Measurements from ENCODE around the gene GSK3A. TPM values are rescaled to one million over a fixed set of nuclear protein-coding genes. Genes with fewer than 3 reads are reported as not detected.
A peak's percentile ranks its signal among the peaks of the same experiment; 100 is the strongest.

The GSK3A gene
- total and polyA plus RNA-seq, 9 of the 15 experiments (the other 6 are each of a cell fraction or from before 2014, with no cell fraction given): 0.62 to 90.7 (median 33.3) TPM

- TF ChIP-seq CXXC5 (CRISPR knock-in tag; IDR thresholded peaks at IDR 0.05) (peak; percentile 88), JUN (IDR thresholded peaks at IDR 0.05; ENCODE audit: borderline replicate concordance, low read depth, low read length) (peak; percentile 57; the same call in 1 of the 2 replicates), JUN (CRISPR knock-in tag; IDR thresholded peaks at IDR 0.05; ENCODE audit: borderline replicate concordance) (no peak), PREB (CRISPR knock-in tag; IDR thresholded peaks at IDR 0.05) (no peak), ZNF76 (CRISPR knock-in tag; IDR thresholded peaks at IDR 0.05; ENCODE audit: borderline replicate concordance) (peak; percentile 80; the same call in 1 of the 2 replicates), TCF7L2 (IDR thresholded peaks at IDR 0.05; ENCODE audit: low read depth, low read length) (no peak), KLF13 (tag; IDR thresholded peaks at IDR 0.05; ENCODE audit: borderline replicate concordance, low read depth) (peak; percentile 91), HMGN3 (IDR thresholded peaks at IDR 0.05; ENCODE audit: borderline replicate concordance, extremely low read depth, insufficient read length, low read depth, low read length) (peak; percentile 76), PHB2 (IDR thresholded peaks at IDR 0.05; ENCODE audit: low read depth) (no peak), SRF (CRISPR knock-in tag; IDR thresholded peaks at IDR 0.05) (peak in 1 of 2 experiments; percentile 11; a peak in 1 of 4 replicates), BMI1 (IDR thresholded peaks at IDR 0.05; ENCODE audit: low read length) (0 out of 2 replicates have a peak, but pooled peaks have one; percentile 35), TARDBP (IDR thresholded peaks at IDR 0.05) (no peak), ZZZ3 (IDR thresholded peaks at IDR 0.05) (no peak), ZNF507 (tag; conservative IDR thresholded peaks at IDR 0.05) (no peak), MTA3 (IDR thresholded peaks at IDR 0.05; ENCODE audit: borderline replicate concordance) (no peak), CBX2 (IDR thresholded peaks at IDR 0.05; ENCODE audit: insufficient read depth, low read length, poor library complexity, severe bottlenecking) (no peak)
- TF ChIP-seq, protein P1, sequence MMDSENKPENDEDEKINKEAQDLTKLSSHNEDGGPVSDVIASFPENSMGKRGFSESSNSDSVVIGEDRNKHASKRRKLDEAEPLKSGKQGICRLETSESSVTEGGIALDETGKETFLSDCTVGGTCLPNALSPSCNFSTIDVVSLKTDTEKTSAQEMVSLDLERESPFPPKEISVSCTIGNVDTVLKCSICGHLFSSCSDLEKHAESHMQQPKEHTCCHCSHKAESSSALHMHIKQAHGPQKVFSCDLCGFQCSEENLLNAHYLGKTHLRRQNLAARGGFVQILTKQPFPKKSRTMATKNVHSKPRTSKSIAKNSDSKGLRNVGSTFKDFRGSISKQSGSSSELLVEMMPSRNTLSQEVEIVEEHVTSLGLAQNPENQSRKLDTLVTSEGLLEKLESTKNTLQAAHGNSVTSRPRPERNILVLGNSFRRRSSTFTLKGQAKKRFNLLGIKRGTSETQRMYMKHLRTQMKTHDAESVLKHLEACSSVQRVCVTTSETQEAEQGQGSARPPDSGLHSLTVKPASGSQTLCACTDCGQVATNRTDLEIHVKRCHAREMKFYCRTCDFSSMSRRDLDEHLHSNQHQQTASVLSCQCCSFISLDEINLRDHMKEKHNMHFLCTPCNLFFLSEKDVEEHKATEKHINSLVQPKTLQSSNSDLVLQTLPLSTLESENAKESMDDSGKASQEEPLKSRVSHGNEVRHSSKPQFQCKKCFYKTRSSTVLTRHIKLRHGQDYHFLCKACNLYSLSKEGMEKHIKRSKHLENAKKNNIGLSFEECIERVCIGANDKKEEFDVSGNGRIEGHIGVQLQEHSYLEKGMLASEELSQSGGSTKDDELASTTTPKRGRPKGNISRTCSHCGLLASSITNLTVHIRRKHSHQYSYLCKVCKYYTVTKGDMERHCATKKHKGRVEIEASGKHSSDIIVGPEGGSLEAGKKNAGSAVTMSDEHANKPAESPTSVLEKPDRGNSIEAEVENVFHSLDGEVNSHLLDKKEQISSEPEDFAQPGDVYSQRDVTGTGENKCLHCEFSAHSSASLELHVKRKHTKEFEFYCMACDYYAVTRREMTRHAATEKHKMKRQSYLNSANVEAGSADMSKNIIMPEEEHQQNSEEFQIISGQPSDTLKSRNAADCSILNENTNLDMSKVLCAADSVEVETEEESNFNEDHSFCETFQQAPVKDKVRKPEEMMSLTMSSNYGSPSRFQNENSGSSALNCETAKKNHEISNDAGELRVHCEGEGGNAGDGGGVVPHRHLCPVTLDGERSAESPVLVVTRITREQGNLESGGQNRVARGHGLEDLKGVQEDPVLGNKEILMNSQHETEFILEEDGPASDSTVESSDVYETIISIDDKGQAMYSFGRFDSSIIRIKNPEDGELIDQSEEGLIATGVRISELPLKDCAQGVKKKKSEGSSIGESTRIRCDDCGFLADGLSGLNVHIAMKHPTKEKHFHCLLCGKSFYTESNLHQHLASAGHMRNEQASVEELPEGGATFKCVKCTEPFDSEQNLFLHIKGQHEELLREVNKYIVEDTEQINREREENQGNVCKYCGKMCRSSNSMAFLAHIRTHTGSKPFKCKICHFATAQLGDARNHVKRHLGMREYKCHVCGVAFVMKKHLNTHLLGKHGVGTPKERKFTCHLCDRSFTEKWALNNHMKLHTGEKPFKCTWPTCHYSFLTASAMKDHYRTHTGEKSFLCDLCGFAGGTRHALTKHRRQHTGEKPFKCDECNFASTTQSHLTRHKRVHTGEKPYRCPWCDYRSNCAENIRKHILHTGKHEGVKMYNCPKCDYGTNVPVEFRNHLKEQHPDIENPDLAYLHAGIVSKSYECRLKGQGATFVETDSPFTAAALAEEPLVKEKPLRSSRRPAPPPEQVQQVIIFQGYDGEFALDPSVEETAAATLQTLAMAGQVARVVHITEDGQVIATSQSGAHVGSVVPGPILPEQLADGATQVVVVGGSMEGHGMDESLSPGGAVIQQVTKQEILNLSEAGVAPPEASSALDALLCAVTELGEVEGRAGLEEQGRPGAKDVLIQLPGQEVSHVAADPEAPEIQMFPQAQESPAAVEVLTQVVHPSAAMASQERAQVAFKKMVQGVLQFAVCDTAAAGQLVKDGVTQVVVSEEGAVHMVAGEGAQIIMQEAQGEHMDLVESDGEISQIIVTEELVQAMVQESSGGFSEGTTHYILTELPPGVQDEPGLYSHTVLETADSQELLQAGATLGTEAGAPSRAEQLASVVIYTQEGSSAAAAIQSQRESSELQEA (IDR thresholded peaks at IDR 0.05; ENCODE audit: low read depth): no peak
These were observed at the start of gene GSK3A (continued) for GRCh38 chr19:42242512-42243409.
